H1 (cell line): Measurements from ENCODE around the gene COG3. TPM values are rescaled to one million over a fixed set of nuclear protein-coding genes. Genes with fewer than 3 reads are reported as not detected.

ENCODE experiments used
- CTCF ChIA-PET: fragments of 300-600 bp; sonication (Branson Sonifier 250); formaldehyde crosslinking; loops from one replicate; lab custom pipeline; 2021; ENCODE audit not compliant: partially characterized antibody; lab: Charles Lee
- POLR2A ChIA-PET: fragments of 300-600 bp; sonication (Branson Sonifier 250); formaldehyde crosslinking; loops from one replicate; lab custom pipeline; 2021; ENCODE audit warnings: inconsistent platforms; ENCODE audit not compliant: partially characterized antibody; lab: Charles Lee
- DNase-seq, 2 experiments: peaks; one replicate each; pipeline versions ENCODE4 v3.0.0 to v3.0.0-alpha.2; 2010 to 2022; ENCODE audit warnings: low spot score in 2 of 2, low read depth in 1 of 2, mixed read lengths in 1 of 2
- FAIRE-seq: peaks from 2 replicates; lab custom pipeline; 2011; peaks lifted over from hg19 to GRCh38; lab: Jason Lieb, UNC
- H2AFZ ChIP-seq: 2 replicates; pipeline ENCODE4 v1.8.1; 2012; ENCODE audit warnings: low read length, inconsistent platforms
- H2AK5ac ChIP-seq: 2 replicates; pipeline ENCODE4 v1.6.1; 2013; ENCODE audit warnings: low read depth, low read length
- H2BK120ac ChIP-seq: replicated peaks from 2 replicates; pipeline ENCODE3; 2013; ENCODE audit warnings: low read depth, low read length, inconsistent platforms
- H2BK12ac ChIP-seq: 2 replicates; pipeline ENCODE4 v1.6.1; 2013; ENCODE audit warnings: low read depth, low read length
- H2BK15ac ChIP-seq: 2 replicates; pipeline ENCODE4 v1.6.1; 2013; ENCODE audit warnings: low read length
- H2BK20ac ChIP-seq: 2 replicates; pipeline ENCODE4 v1.6.1; 2013; ENCODE audit warnings: low read length
- H2BK5ac ChIP-seq: 2 replicates; pipeline ENCODE4 v1.6.1; 2013; ENCODE audit warnings: low read depth, low read length
- H3K14ac ChIP-seq: 2 replicates; pipeline ENCODE4 v1.6.1; 2013; ENCODE audit warnings: inconsistent platforms; ENCODE audit not compliant: insufficient read length
- H3K18ac ChIP-seq: 2 replicates; pipeline ENCODE4 v1.6.1; 2013; ENCODE audit warnings: low read length; ENCODE audit errors: extremely low read depth
- H3K23ac ChIP-seq: 2 replicates; pipeline ENCODE4 v1.6.1; 2013; ENCODE audit warnings: inconsistent platforms; ENCODE audit not compliant: insufficient read length
- H3K23me2 ChIP-seq: 2 replicates; pipeline ENCODE4 v1.6.1; 2013; ENCODE audit warnings: low read depth, low read length
- H3K27ac ChIP-seq: 2 replicates; pipeline ENCODE4 v1.6.1; 2011; ENCODE audit warnings: low read depth, low read length, inconsistent platforms
- H3K27me3 ChIP-seq, 4 experiments: replicated peaks in 1 of 4; 1 replicate in 1 of 4; 2 replicates in 3 of 4; pipeline versions ENCODE4 v1.6.1 to v1.8.1; 2011 to 2013; ENCODE audit warnings: low read length in 3 of 4, mild to moderate bottlenecking in 3 of 4, inconsistent platforms in 2 of 4, mixed read lengths in 2 of 4, moderate library complexity in 1 of 4; ENCODE audit not compliant: control insufficient read depth in 3 of 4, insufficient read depth in 3 of 4; ENCODE audit errors: extremely low read depth in 1 of 4
- H3K36me3 ChIP-seq, 4 experiments: 2 replicates each; pipeline versions ENCODE4 v1.6.1 to v1.8.1; 2011 to 2013; ENCODE audit warnings: mild to moderate bottlenecking in 4 of 4, low read length in 3 of 4, moderate library complexity in 2 of 4, control low read depth in 1 of 4, inconsistent platforms in 1 of 4; ENCODE audit not compliant: insufficient read depth in 4 of 4, control insufficient read depth in 2 of 4
- H3K4ac ChIP-seq: replicated peaks from 2 replicates; pipeline ENCODE3; 2013; ENCODE audit warnings: low read length, low read depth, mixed read lengths, inconsistent platforms; ENCODE audit not compliant: insufficient read length
- H3K4me1 ChIP-seq, 4 experiments: replicated peaks in 1 of 4; 1 replicate in 1 of 4; 2 replicates in 3 of 4; pipeline versions ENCODE4 v1.6.1 to v1.8.1; 2011 to 2013; ENCODE audit warnings: low read length in 3 of 4, inconsistent platforms in 2 of 4, mixed read lengths in 1 of 4; ENCODE audit not compliant: insufficient read depth in 4 of 4, control insufficient read depth in 3 of 4
- H3K4me2 ChIP-seq, 2 experiments: 2 replicates each; pipeline versions ENCODE4 v1.6.1 to v1.8.1; 2011 to 2013; ENCODE audit warnings: low read depth in 2 of 2, low read length in 2 of 2, control low read depth in 1 of 2, inconsistent platforms in 1 of 2, mild to moderate bottlenecking in 1 of 2; ENCODE audit not compliant: insufficient read depth in 1 of 2
- H3K4me3 ChIP-seq, 4 experiments: fragments of 200-600, 300-600 bp in 1 of 4; sonication (generic), shearing (Covaris generic), sonication (Bioruptor Twin) in 1 of 4; 2 replicates each; pipeline versions ENCODE4 v1.5.1 to v1.8.1; 2011 to 2016; ENCODE audit warnings: low read length in 4 of 4, low read depth in 3 of 4, control low read depth in 2 of 4, inconsistent platforms in 2 of 4, mild to moderate bottlenecking in 2 of 4, mixed read lengths in 1 of 4, moderate library complexity in 1 of 4; ENCODE audit not compliant: insufficient read depth in 2 of 4; ENCODE audit errors: extremely low read depth in 1 of 4
- H3K56ac ChIP-seq: replicated peaks from 2 replicates; pipeline ENCODE3; 2013; ENCODE audit warnings: low read depth, mild to moderate bottlenecking, mixed read lengths, low read length, inconsistent platforms; ENCODE audit not compliant: insufficient read length
- H3K79me1 ChIP-seq: 2 replicates; pipeline ENCODE4 v1.6.1; 2013; ENCODE audit warnings: low read depth, low read length, control low read depth
- H3K79me2 ChIP-seq, 2 experiments: 2 replicates each; pipeline versions ENCODE4 v1.6.1 to v1.8.1; 2012 to 2013; ENCODE audit warnings: low read length in 2 of 2, mild to moderate bottlenecking in 2 of 2, inconsistent platforms in 1 of 2; ENCODE audit not compliant: insufficient read depth in 2 of 2, control insufficient read depth in 1 of 2
- H3K9ac ChIP-seq, 4 experiments: replicated peaks in 1 of 4; 1 replicate in 1 of 4; 2 replicates in 3 of 4; pipeline versions ENCODE4 v1.6.1 to v1.8.1; 2011 to 2013; ENCODE audit warnings: low read depth in 3 of 4, low read length in 3 of 4, control low read depth in 2 of 4, mild to moderate bottlenecking in 2 of 4, moderate library complexity in 2 of 4, inconsistent platforms in 1 of 4; ENCODE audit errors: extremely low read depth in 1 of 4
- H3K9me3 ChIP-seq, 2 experiments: 2 replicates each; pipeline versions ENCODE4 v1.6.1 to v1.8.1; 2012 to 2013; ENCODE audit warnings: mild to moderate bottlenecking in 2 of 2, moderate library complexity in 2 of 2, control low read depth in 1 of 2, inconsistent platforms in 1 of 2, low read depth in 1 of 2, low read length in 1 of 2, mixed read lengths in 1 of 2; ENCODE audit not compliant: insufficient read depth in 2 of 2
- H4K20me1 ChIP-seq, 2 experiments: replicated peaks in 1 of 2; 2 replicates each; pipeline versions ENCODE3 to v1.8.1; 2011 to 2013; ENCODE audit warnings: inconsistent platforms in 2 of 2, low read length in 2 of 2, mild to moderate bottlenecking in 1 of 2; ENCODE audit not compliant: insufficient read depth in 2 of 2, control insufficient read depth in 1 of 2
- H4K5ac ChIP-seq: 2 replicates; pipeline ENCODE4 v1.6.1; 2013; ENCODE audit warnings: low read length, low read depth, mixed read lengths, inconsistent platforms; ENCODE audit not compliant: insufficient read length
- H4K8ac ChIP-seq: 2 replicates; pipeline ENCODE4 v1.8.0; 2013; ENCODE audit warnings: mild to moderate bottlenecking, moderate library complexity, low read length, inconsistent platforms; ENCODE audit not compliant: insufficient read depth; ENCODE audit errors: extremely low read depth
- H4K91ac ChIP-seq: replicated peaks from 2 replicates; pipeline ENCODE3; 2013; ENCODE audit warnings: low read length, mixed read lengths, inconsistent platforms; ENCODE audit not compliant: insufficient read length
- EZH2 ChIP-seq: fragments of 200-600 bp; sonication (generic); IDR thresholded peaks from 2 replicates; pipeline ENCODE4 v1.7.1; 2012; ENCODE audit warnings: low read depth, mild to moderate bottlenecking, moderate library complexity, low read length, inconsistent platforms; ENCODE audit not compliant: severe bottlenecking
- GTF2F1 ChIP-seq: IDR thresholded peaks from 2 replicates; pipeline ENCODE4 v1.6.1; 2012; ENCODE audit warnings: low read depth, low read length, improper control_type of control experiment, borderline replicate concordance
- HDAC2 ChIP-seq, 2 experiments: fragments of 300-600 bp in 1 of 2; sonication (generic) in 1 of 2; IDR thresholded peaks; 2 replicates each; pipeline ENCODE4 v1.6.1; 2011 to 2012; ENCODE audit warnings: low read depth in 2 of 2, low read length in 2 of 2, mild to moderate bottlenecking in 2 of 2, moderate library complexity in 2 of 2, borderline replicate concordance in 1 of 2, inconsistent platforms in 1 of 2
- JUND ChIP-seq: IDR thresholded peaks from 2 replicates; pipeline ENCODE4 v1.6.1; 2011; ENCODE audit warnings: mild to moderate bottlenecking, improper control_type of control experiment, low read length
- PHF8 ChIP-seq: fragments of 200-600 bp; sonication (generic); conservative IDR thresholded peaks from 2 replicates; pipeline ENCODE4 v1.7.1; 2012; ENCODE audit warnings: low read depth, mild to moderate bottlenecking, inconsistent platforms, low read length, moderate library complexity
- RFX5 ChIP-seq: IDR thresholded peaks from 2 replicates; pipeline ENCODE4 v1.6.1; 2011; ENCODE audit warnings: low read depth, low read length, improper control_type of control experiment, borderline replicate concordance
- SP4 ChIP-seq: IDR thresholded peaks from 2 replicates; pipeline ENCODE4 v1.6.1; 2012; ENCODE audit warnings: low read length, inconsistent platforms
- SRF ChIP-seq: IDR thresholded peaks from 2 replicates; pipeline ENCODE4 v1.6.1; 2011; ENCODE audit warnings: mild to moderate bottlenecking, low read depth, low read length, moderate library complexity
- TBP ChIP-seq: IDR thresholded peaks from 2 replicates; pipeline ENCODE4 v1.6.1; 2011; ENCODE audit warnings: low read depth, low read length, improper control_type of control experiment
- USF2 ChIP-seq: IDR thresholded peaks from 2 replicates; pipeline ENCODE4 v1.6.1; 2011; ENCODE audit warnings: low read length, improper control_type of control experiment
- WGBS, 2 experiments: shearing (Covaris generic) in 1 of 2; methylation state at CpG; one replicate each; pipeline versions ENCODE4 v1.1.6 to v1.1.7; 2013 to 2015; ENCODE audit warnings: low lambda C conversion rate in 2 of 2, mixed read lengths in 2 of 2, inconsistent platforms in 1 of 2, low coverage in 1 of 2, missing lambda C conversion rate in 1 of 2; ENCODE audit not compliant: insufficient replicate concordance in 2 of 2, insufficient coverage in 1 of 2, insufficient read length in 1 of 2; ENCODE audit errors: extremely low coverage in 1 of 2, missing lambda C conversion rate in 1 of 2; 5-methylcytosine and 5-hydroxymethylcytosine counted together
- polyA plus RNA-seq, 7 experiments: library from polyadenylated mRNA; depleted of rRNA in 3 of 7; stranded (reverse) in 5 of 7; unstranded in 2 of 7; fragments of >200 nt in 5 of 7; fragments of 200-250 nt in 2 of 7; gene quantifications; 1 replicate in 5 of 7; 2 replicates in 1 of 7; 4 replicates in 1 of 7; pipeline versions ENCODE4 v1.2.1 to v1.2.3, GENCODE V29; 2011 to 2013; ENCODE audit warnings: missing spikeins in 2 of 7, mixed read lengths in 2 of 7
- total RNA-seq: library from RNA; stranded (reverse); fragmentation: NEBNext Ultra II Directional; extraction: Animal tissue kit (Norgen Biotek cat#: 25700); gene quantifications from 2 replicates; pipeline ENCODE4 v1.2.1, GENCODE V29; 2021

The COG3 gene
- total and polyA plus RNA-seq, 2 of the 8 experiments (the other 6 are each of a cell fraction or from before 2014, with no cell fraction given) = 12.7 to 13.5 TPM

- Histone ChIP-seq H3K79me1 (no peaks in the 10 kb centered on the region), H2BK20ac (no peak overlapping the region), H2BK5ac (no peak overlapping the region), H3K36me3 (peaks cover 8 to 51% (median 24%) of the 10 kb centered on the region in 4 experiments), H3K27me3 (no peaks in the 10 kb centered on the region), H3K79me2 (no peaks in the 10 kb centered on the region), H3K4me1 (no peaks in the 10 kb centered on the region), H2AK5ac (no peak overlapping the region), H3K9me3 (no peaks in the 10 kb centered on the region), H3K23ac (no peak overlapping the region), H3K9ac (no peak overlapping the region), H4K91ac (no peak overlapping the region), H3K4me2 (no peak overlapping the region), H2BK12ac (no peak overlapping the region), H3K27ac (no peak overlapping the region), H2BK15ac (no peak overlapping the region), H3K4me3 (no peak overlapping the region), H4K8ac (no peak overlapping the region), H4K5ac (no peak overlapping the region), H3K4ac (no peak overlapping the region), H3K18ac (no peak overlapping the region), H2BK120ac (no peak overlapping the region), H3K23me2 (no peaks in the 10 kb centered on the region), H3K14ac (no peak overlapping the region), H3K56ac (no peak overlapping the region), H2AFZ (no peak overlapping the region), H4K20me1 (peaks cover 0 to 2% of the 10 kb centered on the region in 2 experiments)
- no peak for DNase-seq
- FAIRE-seq = peak; percentile 97
- CTCF ChIA-PET = interaction anchor here (0.6 to 2.1 kb wide), 9 partner anchors 8 to 403 kb away, joined by 3 to 7 read pairs (median 4); partner anchors contain the start of gene ERICH6B
- 89% methylated on average over 3 of the region's 3 CpGs; no CpG with 5 or more reads in 1 of the 2 experiments for WGBS, 2 experiments
- POLR2A ChIA-PET = no interaction called here
- TF ChIP-seq PHF8 (no peak), GTF2F1 (no peak), JUND (no peak), EZH2 (no peak), TBP (no peak), RFX5 (no peak), SRF (no peak), USF2 (no peak), SP4 (no peak), HDAC2 (IDR thresholded peaks at IDR 0.05; ENCODE audit: borderline replicate concordance in 1 of 2, low read depth in 2 of 2, low read length in 2 of 2) (no peak)
Observed at GRCh38 chr13:45511310-45512097, 46.8 kb downstream of the COG3 start.
